ENCODE results near the gene UBE3A. TPM values are rescaled to one million over a fixed set of nuclear protein-coding genes. Genes with fewer than 3 reads are reported as not detected.
"Not testable (repeated sequence)": the region's sequence is repeated elsewhere in the genome, so short reads cannot be mapped to it uniquely, and the experiment has no call there.

UBE3A gene
- polyA plus RNA-seq, 2 of the 4 experiments (the other 2 are of a cell fraction) = 22.3 to 42.2 TPM

DNA sequence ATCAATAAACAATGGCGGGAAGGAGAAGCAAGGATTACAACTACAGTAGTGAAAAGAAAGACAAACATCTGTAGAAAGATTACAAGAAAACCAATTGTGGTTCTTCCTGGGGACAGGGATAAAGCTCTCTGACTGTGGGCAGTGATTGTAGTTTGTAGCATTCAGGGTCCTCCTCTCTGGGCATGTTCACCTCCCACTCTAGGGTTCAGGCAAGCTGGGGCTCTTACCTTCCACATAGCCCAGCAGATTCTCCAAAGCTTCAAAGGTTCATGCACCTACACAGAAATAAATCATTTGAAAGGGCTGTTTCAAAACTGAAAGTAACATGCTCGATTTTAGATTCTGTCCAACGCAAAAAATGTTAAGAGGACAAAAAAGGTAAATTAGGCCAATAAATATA is 17.4 kb upstream of the UBE3A start:
- Histone ChIP-seq H3K4me1 (no peaks in the 10 kb centered on the region), H3K4me2 (no peak overlapping the region), H3K4me3 (no peak overlapping the region), H3K27ac (no peak overlapping the region), H3K9me3 (peaks cover 2% of the 10 kb centered on the region; the same call in 1 of the 3 replicates)
- no peak for ATAC-seq
- POLR2A ChIA-PET = no interaction called here
- CTCF ChIA-PET = no interaction called here
- DNase-seq (ENCODE audit: low read depth in 1 of 2, low spot score in 1 of 2) = no peak
- 32% methylated on average over 3 of the region's 3 CpGs for WGBS (ENCODE audit: missing lambda C conversion rate)
- TF ChIP-seq TFCP2L1 (CRISPR knock-in tag; IDR thresholded peaks at IDR 0.05) (no peak), MAZ (IDR thresholded peaks at IDR 0.05; ENCODE audit: borderline replicate concordance, low read depth, low read length) (no peak), ZNF302 (CRISPR knock-in tag; IDR thresholded peaks at IDR 0.05) (no peak), ESRRA (IDR thresholded peaks at IDR 0.05; ENCODE audit: borderline replicate concordance, low read length) (no peak), HOXA7 (CRISPR knock-in tag; IDR thresholded peaks at IDR 0.05) (no peak), EHF (CRISPR knock-in tag; IDR thresholded peaks at IDR 0.05) (no peak), FOSB (CRISPR knock-in tag; IDR thresholded peaks at IDR 0.05) (no peak), SREBF2 (IDR thresholded peaks at IDR 0.05) (no peak), CBX8 (IDR thresholded peaks at IDR 0.05) (no peak), HOXB5 (CRISPR knock-in tag; IDR thresholded peaks at IDR 0.05) (no peak), RNF2 (IDR thresholded peaks at IDR 0.05; ENCODE audit: borderline replicate concordance, low read depth) (no peak)
- TF ChIP-seq, protein P1, sequence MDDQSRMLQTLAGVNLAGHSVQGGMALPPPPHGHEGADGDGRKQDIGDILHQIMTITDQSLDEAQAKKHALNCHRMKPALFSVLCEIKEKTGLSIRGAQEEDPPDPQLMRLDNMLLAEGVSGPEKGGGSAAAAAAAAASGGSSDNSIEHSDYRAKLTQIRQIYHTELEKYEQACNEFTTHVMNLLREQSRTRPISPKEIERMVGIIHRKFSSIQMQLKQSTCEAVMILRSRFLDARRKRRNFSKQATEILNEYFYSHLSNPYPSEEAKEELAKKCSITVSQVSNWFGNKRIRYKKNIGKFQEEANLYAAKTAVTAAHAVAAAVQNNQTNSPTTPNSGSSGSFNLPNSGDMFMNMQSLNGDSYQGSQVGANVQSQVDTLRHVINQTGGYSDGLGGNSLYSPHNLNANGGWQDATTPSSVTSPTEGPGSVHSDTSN (IDR thresholded peaks at IDR 0.05) = no peak
- TF ChIP-seq, protein P2, sequence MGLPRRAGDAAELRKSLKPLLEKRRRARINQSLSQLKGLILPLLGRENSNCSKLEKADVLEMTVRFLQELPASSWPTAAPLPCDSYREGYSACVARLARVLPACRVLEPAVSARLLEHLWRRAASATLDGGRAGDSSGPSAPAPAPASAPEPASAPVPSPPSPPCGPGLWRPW (IDR thresholded peaks at IDR 0.05) = no peak
- no peak for FAIRE-seq

DNA sequence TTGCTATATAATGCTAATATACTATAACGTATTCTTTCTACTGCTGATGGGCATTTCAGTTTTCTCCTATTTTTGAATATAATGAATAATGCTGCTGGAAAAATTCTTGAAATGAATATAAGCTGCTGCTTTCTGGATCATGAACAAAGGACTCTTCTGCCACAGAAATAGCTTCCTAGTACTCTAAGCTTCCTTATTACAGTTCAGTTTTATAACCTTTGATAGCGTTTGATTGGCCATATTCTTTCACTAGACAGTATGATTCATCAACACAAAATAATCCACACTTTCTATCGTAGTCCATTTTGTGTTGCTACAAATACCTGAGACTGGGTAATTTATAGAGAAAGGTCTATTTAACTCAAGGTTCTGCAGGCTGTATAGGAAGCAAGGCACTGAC is 16.4 kb upstream of the UBE3A start:
- H3K9me3 ChIP-seq = peaks cover 6% of the 10 kb centered on the region; the same call in 1 of the 3 replicates
- ATAC-seq (no peak), DNase-seq (ENCODE audit: low read depth in 1 of 2, low spot score in 1 of 2) (no peak), FAIRE-seq (no peak)
- TF ChIP-seq HDAC2 (IDR thresholded peaks at IDR 0.05) (no peak), EP300 (IDR thresholded peaks at IDR 0.05) (no peak), TFCP2L1 (CRISPR knock-in tag; IDR thresholded peaks at IDR 0.05) (no peak), FOSB (CRISPR knock-in tag; IDR thresholded peaks at IDR 0.05) (no peak), POLR2AphosphoS2 (conservative IDR thresholded peaks at IDR 0.05; ENCODE audit: low read length) (no peak), NPAS2 (CRISPR knock-in tag; IDR thresholded peaks at IDR 0.05; ENCODE audit: borderline replicate concordance) (no peak), JUN (IDR thresholded peaks at IDR 0.05) (no peak)
- no peak overlapping the region for H3K27ac ChIP-seq
- H3K4me3 ChIP-seq = no peak overlapping the region
- no peak overlapping the region for H3K4me2 ChIP-seq
- ChIA-PET POLR2A (no interaction called here), CTCF (no interaction called here)
- WGBS (ENCODE audit: missing lambda C conversion rate) = 11% methylated on average over 3 of the region's 3 CpGs
- no peaks in the 10 kb centered on the region for H3K4me1 ChIP-seq

DNA sequence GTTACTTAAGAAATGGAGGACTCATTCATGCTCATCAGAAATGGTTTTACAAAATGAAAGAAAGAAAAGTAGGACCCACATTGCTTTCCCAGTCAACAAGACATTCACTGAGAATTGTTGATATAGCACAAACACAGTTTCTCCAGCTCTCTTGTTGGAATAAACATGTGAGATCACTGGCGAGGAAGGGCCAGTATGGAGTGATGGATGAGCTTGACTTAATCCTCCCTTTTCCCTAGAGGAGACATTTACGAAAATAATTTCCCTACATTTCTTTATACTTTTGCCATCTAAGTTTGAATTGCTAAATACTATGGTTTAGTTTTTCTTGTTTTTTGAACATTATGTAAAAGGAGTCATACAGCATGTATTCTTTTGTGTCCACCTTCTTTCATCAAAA is 15.9 kb upstream of the UBE3A start:
- Histone ChIP-seq H3K4me3 (no peak overlapping the region), H3K4me2 (no peak overlapping the region), H3K4me1 (no peaks in the 10 kb centered on the region), H3K27ac (no peak overlapping the region), H3K9me3 (peaks cover 6% of the 10 kb centered on the region; the same call in 1 of the 3 replicates)
- TF ChIP-seq GATA3 (IDR thresholded peaks at IDR 0.05; ENCODE audit: borderline replicate concordance) = no peak
- no peak for DNase-seq (ENCODE audit: low read depth in 1 of 2, low spot score in 1 of 2)
- ATAC-seq = no peak
- POLR2A ChIA-PET = no interaction called here
- 23% methylated on average over 2 of the region's 2 CpGs for WGBS (ENCODE audit: missing lambda C conversion rate)
- no peak for FAIRE-seq
- CTCF ChIA-PET = no interaction called here

DNA sequence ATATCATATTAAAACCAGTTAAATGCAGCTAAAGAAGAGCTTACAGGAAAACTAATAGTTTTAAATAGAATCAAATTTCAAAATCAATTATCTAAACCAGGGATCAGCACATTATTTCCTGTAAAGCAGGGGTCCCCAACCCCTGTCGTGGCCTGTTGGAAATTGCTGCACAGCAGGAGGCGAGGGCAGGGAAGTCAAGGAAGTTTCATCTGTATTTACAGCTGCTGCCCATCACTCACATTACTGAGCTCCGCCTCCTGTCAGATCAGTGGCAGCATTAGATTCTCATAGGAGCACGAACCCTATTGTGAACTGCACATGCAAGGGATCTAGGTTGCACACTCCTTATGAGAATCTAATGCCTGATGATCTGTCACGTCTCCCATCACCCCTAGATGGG is 14.4 kb upstream of the UBE3A start:
- H3K9me3 ChIP-seq; POLR2A ChIA-PET; FAIRE-seq; H3K4me1 ChIP-seq; DNase-seq (ENCODE audit: low read depth in 1 of 2, low spot score in 1 of 2); H3K4me2 ChIP-seq; H3K4me3 ChIP-seq; H3K27ac ChIP-seq; ATAC-seq; CTCF ChIA-PET: not testable (repeated sequence)
- 2% methylated on average over 5 of the region's 5 CpGs for WGBS (ENCODE audit: missing lambda C conversion rate)

DNA sequence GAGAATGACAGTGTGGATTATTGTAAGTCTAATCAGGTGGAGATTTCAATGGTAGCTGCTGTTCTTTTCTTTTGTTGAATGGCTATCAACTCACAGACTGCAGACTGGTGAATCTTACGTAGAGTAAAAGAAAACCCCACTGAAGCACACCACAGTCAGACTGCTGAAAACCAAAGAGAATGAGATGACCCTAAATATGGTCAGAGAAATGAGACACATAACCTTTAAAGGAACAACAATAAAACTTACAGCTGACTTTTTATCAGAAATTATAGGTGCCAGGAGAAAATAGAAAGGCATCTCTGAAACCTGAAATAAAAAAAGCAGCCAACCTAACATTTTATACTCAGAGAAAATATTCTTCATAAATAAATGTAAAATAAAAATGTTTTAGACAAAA is 12.7 kb upstream of the UBE3A start:
- POLR2A ChIA-PET = no interaction called here
- Histone ChIP-seq H3K4me1 (no peaks in the 10 kb centered on the region), H3K4me3 (no peak overlapping the region), H3K4me2 (no peak overlapping the region), H3K27ac (no peak overlapping the region), H3K9me3 (peaks cover 6% of the 10 kb centered on the region; the same call in 1 of the 3 replicates)
- DNase-seq (ENCODE audit: low read depth in 1 of 2, low spot score in 1 of 2) (no peak), FAIRE-seq (no peak), ATAC-seq (no peak)
- CTCF ChIA-PET = no interaction called here
- 9% methylated on average over 1 of the region's 1 CpG for WGBS (ENCODE audit: missing lambda C conversion rate)
- TF ChIP-seq, protein P3, sequence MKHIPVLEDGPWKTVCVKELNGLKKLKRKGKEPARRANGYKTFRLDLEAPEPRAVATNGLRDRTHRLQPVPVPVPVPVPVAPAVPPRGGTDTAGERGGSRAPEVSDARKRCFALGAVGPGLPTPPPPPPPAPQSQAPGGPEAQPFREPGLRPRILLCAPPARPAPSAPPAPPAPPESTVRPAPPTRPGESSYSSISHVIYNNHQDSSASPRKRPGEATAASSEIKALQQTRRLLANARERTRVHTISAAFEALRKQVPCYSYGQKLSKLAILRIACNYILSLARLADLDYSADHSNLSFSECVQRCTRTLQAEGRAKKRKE (CRISPR knock-in tag; IDR thresholded peaks at IDR 0.05; ENCODE audit: low read depth) = no peak
- TF ChIP-seq TFCP2L1 (CRISPR knock-in tag; IDR thresholded peaks at IDR 0.05) (no peak), NR3C1 (IDR thresholded peaks at IDR 0.05) (no peak), JUNB (IDR thresholded peaks at IDR 0.05) (no peak), MAFK (IDR thresholded peaks at IDR 0.05; ENCODE audit: partially characterized antibody) (no peak), RAD21 (conservative IDR thresholded peaks at IDR 0.05 in 1 of 2, IDR thresholded peaks at IDR 0.05 in 1 of 2) (no peak), HDAC2 (IDR thresholded peaks at IDR 0.05) (no peak)
- TF ChIP-seq, protein P4, sequence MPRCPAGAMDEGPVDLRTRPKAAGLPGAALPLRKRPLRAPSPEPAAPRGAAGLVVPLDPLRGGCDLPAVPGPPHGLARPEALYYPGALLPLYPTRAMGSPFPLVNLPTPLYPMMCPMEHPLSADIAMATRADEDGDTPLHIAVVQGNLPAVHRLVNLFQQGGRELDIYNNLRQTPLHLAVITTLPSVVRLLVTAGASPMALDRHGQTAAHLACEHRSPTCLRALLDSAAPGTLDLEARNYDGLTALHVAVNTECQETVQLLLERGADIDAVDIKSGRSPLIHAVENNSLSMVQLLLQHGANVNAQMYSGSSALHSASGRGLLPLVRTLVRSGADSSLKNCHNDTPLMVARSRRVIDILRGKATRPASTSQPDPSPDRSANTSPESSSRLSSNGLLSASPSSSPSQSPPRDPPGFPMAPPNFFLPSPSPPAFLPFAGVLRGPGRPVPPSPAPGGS (IDR thresholded peaks at IDR 0.05) = no peak
- TF ChIP-seq, protein P5, sequence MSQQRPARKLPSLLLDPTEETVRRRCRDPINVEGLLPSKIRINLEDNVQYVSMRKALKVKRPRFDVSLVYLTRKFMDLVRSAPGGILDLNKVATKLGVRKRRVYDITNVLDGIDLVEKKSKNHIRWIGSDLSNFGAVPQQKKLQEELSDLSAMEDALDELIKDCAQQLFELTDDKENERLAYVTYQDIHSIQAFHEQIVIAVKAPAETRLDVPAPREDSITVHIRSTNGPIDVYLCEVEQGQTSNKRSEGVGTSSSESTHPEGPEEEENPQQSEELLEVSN (IDR thresholded peaks at IDR 0.05; ENCODE audit: borderline replicate concordance, low read depth) = no peak
- TF ChIP-seq, protein P6, sequence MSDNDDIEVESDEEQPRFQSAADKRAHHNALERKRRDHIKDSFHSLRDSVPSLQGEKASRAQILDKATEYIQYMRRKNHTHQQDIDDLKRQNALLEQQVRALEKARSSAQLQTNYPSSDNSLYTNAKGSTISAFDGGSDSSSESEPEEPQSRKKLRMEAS (IDR thresholded peaks at IDR 0.05) = no peak
